ENCODE results near the gene PIK3C2G.
"Not testable (repeated sequence)": the region's sequence is repeated elsewhere in the genome, so short reads cannot be mapped to it uniquely, and the experiment has no call there.

Gene PIK3C2G

DNA sequence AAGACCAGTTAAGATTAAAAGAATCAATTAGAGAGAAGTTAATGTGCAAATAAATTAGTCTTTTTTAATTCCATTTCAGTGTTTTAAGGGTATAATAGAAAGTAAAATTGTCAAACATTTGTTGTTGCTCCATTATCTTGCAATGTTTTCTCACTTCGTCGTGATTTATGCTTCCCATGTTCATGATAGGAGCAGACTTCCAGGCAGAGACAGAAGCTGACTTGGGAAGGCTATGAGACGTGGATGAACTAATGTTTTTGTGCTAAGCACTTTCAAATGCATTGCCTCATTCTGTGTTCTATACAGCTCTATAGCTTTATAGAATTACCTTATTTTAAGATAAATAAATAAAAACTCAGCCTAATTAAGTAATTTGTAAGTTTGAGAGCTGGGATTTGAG lies 226.2 kb downstream of the PIK3C2G start:
- Mint-ChIP-seq H3K9me3 (no peaks in the 10 kb centered on the region), H3K4me3 (no peak overlapping the region), H3K4me1 (no peaks in the 10 kb centered on the region), H3K27me3 (no peaks in the 10 kb centered on the region), H3K27ac (no peak overlapping the region)
- ATAC-seq (no peak), DNase-seq (no peak)

DNA sequence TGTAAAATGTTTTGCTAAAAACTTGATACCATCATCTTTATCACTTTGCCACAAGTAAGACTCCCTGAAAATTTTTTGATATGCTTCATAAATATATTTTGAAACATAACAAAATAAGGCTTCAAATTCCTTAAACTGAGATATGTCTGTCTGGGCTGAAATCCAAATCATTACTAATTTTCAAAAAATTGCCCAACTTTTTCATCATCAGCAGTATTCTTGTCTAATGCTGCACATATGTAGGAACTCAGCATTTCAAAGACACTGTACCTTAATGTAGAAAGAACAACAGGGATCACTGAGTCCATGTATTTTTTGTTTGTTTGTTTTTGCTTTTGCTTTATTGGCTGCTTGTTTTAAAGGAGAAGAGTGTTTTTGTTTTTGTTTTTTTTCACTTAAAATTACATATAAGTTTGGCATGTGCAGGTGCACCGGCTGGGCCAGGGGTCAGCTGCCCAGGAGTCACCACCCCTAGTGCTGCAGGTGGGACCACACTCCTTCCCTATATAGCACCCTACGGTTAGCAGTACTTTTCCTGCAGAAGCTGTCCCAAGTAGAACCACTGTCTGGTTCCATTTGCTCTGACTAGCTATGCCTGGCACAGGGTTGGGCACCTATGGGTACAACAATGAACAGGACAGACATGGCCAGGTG lies 231.2 kb downstream of the PIK3C2G start:
- no peaks in the 10 kb centered on the region for H3K4me1 Mint-ChIP-seq
- H3K4me3 Mint-ChIP-seq = no peak overlapping the region
- no peaks in the 10 kb centered on the region for H3K9me3 Mint-ChIP-seq
- no peak overlapping the region for H3K27ac Mint-ChIP-seq
- DNase-seq (no peak), ATAC-seq (no peak)
- no peaks in the 10 kb centered on the region for H3K27me3 Mint-ChIP-seq

DNA sequence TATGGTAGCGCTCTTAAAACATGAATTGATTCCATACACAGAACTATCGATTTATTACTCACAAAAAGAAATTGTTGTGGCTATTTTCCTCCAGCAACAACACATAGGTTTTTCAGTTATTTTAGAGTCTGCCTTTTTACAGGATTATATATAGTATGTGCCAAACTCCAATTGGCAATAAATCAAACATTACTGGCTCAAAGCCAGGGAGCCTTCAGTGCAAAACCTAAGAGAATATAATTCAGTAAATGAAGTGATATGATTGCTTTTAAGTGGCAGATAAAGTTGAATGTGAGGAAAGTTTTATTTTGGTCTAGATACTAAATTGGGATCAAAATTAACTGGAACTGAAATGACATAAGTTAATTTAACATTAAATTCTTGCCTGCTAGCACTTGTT lies 234.8 kb downstream of the PIK3C2G start:
- no peak overlapping the region for H3K27ac Mint-ChIP-seq
- H3K4me3 Mint-ChIP-seq = no peak overlapping the region
- H3K27me3 Mint-ChIP-seq = no peaks in the 10 kb centered on the region
- DNase-seq (no peak), ATAC-seq (no peak)
- H3K4me1 Mint-ChIP-seq = no peaks in the 10 kb centered on the region
- H3K9me3 Mint-ChIP-seq = peaks cover 5 to 7% of the 10 kb centered on the region in 2 donors

DNA sequence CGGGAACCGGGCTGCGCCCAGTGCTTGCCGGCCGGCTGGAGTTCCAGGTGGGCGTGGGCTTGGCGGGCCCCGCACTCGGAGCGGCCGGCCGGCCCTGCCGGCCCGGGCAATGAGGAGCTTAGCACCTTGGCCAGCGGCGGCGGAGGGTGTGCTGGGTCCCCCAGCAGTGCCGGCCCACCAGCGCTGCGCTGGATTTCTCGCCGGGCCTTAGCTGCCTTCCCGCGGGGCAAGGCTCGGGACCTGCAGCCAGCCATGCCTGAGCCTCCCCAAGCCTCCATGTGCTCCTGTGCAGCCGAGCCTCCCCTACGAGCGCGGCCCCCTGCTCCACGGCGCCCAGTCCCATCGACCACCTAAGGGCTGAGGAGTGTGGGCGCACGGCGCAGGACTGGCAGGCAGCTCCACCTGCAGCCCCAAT lies 238.8 kb downstream of the PIK3C2G start:
- not testable (repeated sequence) for H3K27ac Mint-ChIP-seq, H3K9me3 Mint-ChIP-seq, H3K4me3 Mint-ChIP-seq, H3K27me3 Mint-ChIP-seq, DNase-seq, ATAC-seq, H3K4me1 Mint-ChIP-seq

DNA sequence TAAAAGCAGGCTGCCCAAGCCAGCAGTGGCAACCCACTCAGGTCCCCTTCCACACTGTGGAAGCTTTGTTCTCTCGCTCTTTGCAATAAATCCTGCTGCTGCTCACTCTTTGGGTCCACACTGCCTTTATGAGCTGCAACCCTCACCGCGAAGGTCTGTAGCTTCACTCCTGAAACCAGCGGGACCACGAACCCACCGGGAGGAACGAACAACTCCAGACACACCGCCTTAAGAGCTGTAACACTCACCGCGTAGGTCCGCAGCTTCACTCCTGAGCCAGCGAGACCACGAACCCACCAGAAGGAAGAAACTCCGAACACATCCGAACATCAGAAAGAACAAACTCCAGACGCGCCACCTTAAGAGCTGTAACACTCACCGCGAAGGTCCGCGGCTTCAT lies 239.4 kb downstream of the PIK3C2G start:
- H3K27me3 Mint-ChIP-seq, H3K27ac Mint-ChIP-seq, ATAC-seq, H3K4me3 Mint-ChIP-seq, H3K4me1 Mint-ChIP-seq, DNase-seq, H3K9me3 Mint-ChIP-seq: not testable (repeated sequence)

DNA sequence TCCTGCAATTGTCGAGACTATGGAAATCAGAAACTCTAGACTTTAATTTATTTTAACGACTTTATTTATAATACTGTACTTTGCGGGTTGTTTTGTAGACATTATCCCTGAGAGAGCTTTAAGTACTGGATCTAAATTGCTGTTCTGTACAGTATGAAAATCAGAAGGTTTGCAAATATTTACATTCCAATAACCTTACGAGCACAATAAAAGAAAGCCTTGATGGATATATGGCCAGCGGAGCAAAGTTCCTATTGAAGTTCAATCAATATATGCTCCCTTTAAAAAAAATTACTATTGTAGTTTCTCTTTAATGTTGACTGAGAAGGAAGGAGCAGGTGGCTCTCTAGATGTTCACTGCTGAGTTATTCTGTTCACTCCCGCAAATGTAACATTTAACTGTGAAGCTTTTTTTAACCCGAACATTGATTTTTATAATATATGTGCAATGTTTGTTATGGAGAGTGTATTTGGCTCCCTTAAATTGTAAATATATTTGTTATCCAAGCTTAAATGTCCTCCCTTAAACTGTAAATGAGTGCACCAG lies 241.2 kb downstream of the PIK3C2G start:
- DNase-seq = no peak
- Mint-ChIP-seq H3K27me3 (no peaks in the 10 kb centered on the region), H3K4me1 (no peaks in the 10 kb centered on the region), H3K4me3 (no peak overlapping the region), H3K27ac (no peak overlapping the region), H3K9me3 (peaks cover 7 to 12% of the 10 kb centered on the region in 2 donors)
- ATAC-seq = no peak

- H3K4me3 Mint-ChIP-seq = no peak overlapping the region
- H3K9me3 Mint-ChIP-seq = peaks cover 34 to 39% of the 10 kb centered on the region in 2 donors
- no peak for DNase-seq
- H3K27ac Mint-ChIP-seq = no peak overlapping the region
- ATAC-seq = no peak
- no peaks in the 10 kb centered on the region for H3K27me3 Mint-ChIP-seq
- no peaks in the 10 kb centered on the region for H3K4me1 Mint-ChIP-seq
Measured at GRCh38 chr12:18521461-18521860, 260.1 kb downstream of the PIK3C2G start.

DNA sequence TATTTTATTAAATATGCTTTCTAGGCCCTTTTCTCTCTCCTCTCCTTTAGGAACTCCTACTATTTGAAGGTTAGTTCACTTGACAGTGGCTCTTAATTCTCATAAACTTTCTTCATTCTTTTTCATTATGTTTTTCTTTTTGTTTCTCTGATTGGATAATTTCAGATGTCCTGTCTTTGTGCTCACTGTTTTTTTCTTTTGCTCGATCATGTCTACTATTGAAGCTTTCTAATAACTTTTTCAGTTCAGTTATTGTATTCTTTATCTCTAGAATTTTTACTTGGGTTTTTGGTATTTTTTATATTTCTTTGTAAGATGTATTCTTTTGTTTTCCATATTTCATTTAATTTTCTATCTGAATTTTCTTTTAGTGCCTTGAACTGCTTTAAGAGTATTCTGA lies 261.5 kb downstream of the PIK3C2G start:
- DNase-seq = no peak
- Mint-ChIP-seq H3K9me3 (peaks cover 27 to 30% of the 10 kb centered on the region in 2 donors), H3K27me3 (no peaks in the 10 kb centered on the region), H3K27ac (no peak overlapping the region), H3K4me3 (no peak overlapping the region), H3K4me1 (no peaks in the 10 kb centered on the region)
- ATAC-seq = no peak

- not testable (repeated sequence) for H3K27me3 Mint-ChIP-seq, H3K4me3 Mint-ChIP-seq, DNase-seq, H3K4me1 Mint-ChIP-seq, H3K9me3 Mint-ChIP-seq, H3K27ac Mint-ChIP-seq, ATAC-seq
Measured at GRCh38 chr12:18542497-18542896, 281.2 kb downstream of the PIK3C2G start.

GRCh38 chr12:18546399-18546798 lies 285.1 kb downstream of the PIK3C2G start:
- Mint-ChIP-seq H3K27ac (no peak overlapping the region), H3K4me3 (no peak overlapping the region), H3K27me3 (no peaks in the 10 kb centered on the region), H3K4me1 (no peaks in the 10 kb centered on the region), H3K9me3 (peaks cover 0 to 11% of the 10 kb centered on the region in 2 donors)
- no peak for ATAC-seq
- no peak for DNase-seq

DNA sequence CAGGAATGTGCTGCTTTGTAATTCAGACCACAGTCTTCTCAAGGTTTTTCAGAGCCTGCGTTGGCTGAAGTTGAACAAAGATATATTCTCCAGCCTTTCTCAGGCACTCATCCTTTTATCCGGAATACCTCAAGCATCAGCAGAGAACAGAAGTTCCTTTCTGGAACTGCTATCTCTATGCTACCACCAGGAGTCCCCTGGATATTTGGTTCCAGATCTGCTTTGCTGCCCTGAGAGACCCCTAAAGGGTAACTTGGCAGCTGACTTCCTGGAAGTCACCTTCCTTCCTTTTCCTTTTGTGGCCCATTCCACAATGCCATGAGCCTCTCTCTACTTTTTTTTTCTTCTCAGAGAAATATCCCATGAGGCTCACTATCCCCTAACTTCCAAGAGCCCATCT lies 288.3 kb downstream of the PIK3C2G start:
- Mint-ChIP-seq H3K9me3 (peaks cover 0 to 9% of the 10 kb centered on the region in 2 donors), H3K27ac (peak overlapping the region in 1 of 2 donors; percentile 35), H3K27me3 (no peaks in the 10 kb centered on the region), H3K4me1 (no peaks in the 10 kb centered on the region), H3K4me3 (no peak overlapping the region)
- no peak for DNase-seq
- no peak for ATAC-seq

DNA sequence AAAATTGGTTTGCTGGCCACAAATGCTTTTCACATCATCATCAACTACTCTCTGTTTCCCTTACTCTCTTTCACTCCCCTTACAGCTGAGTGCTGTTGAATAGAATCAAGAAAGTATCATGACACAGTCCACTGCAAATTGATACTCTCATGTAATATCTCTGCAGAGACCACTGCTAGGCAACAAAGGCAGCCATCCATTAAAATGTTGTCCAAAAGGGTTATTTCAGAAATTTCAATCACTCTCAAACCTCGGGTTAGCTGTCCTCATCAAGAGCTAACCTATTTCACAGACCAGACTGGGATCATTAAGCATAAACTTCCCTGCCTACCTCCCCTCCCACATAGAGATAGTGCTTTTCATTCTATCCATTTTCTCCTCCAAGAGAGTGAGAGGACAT lies 289.8 kb downstream of the PIK3C2G start:
- Mint-ChIP-seq H3K9me3 (peaks cover 0 to 6% of the 10 kb centered on the region in 2 donors), H3K4me3 (no peak overlapping the region), H3K27ac (no peak overlapping the region), H3K27me3 (no peaks in the 10 kb centered on the region), H3K4me1 (no peaks in the 10 kb centered on the region)
- ATAC-seq = no peak
- DNase-seq = no peak

- Mint-ChIP-seq H3K27me3 (no peaks in the 10 kb centered on the region), H3K4me3 (no peak overlapping the region), H3K27ac (no peak overlapping the region), H3K9me3 (peaks cover 0 to 6% of the 10 kb centered on the region in 2 donors), H3K4me1 (no peaks in the 10 kb centered on the region)
- DNase-seq (no peak), ATAC-seq (no peak)
Measured at GRCh38 chr12:18551701-18552100, 290.4 kb downstream of the PIK3C2G start.

- peaks cover 0 to 6% of the 10 kb centered on the region in 2 donors for H3K9me3 Mint-ChIP-seq
- H3K4me3 Mint-ChIP-seq = no peak overlapping the region
- H3K27ac Mint-ChIP-seq = no peak overlapping the region
- DNase-seq (no peak), ATAC-seq (no peak)
- H3K4me1 Mint-ChIP-seq = no peaks in the 10 kb centered on the region
- no peaks in the 10 kb centered on the region for H3K27me3 Mint-ChIP-seq
Measured at GRCh38 chr12:18552829-18553228, 291.5 kb downstream of the PIK3C2G start.

- no peaks in the 10 kb centered on the region for H3K27me3 Mint-ChIP-seq
- no peak overlapping the region for H3K27ac Mint-ChIP-seq
- DNase-seq = no peak
- H3K4me3 Mint-ChIP-seq = no peak overlapping the region
- H3K4me1 Mint-ChIP-seq = no peaks in the 10 kb centered on the region
- ATAC-seq = no peak
- H3K9me3 Mint-ChIP-seq = no peaks in the 10 kb centered on the region
Measured at GRCh38 chr12:18556161-18556560, 294.8 kb downstream of the PIK3C2G start.

GRCh38 chr12:18559242-18559641 lies 297.9 kb downstream of the PIK3C2G start:
- no peak for DNase-seq
- ATAC-seq = no peak
- Mint-ChIP-seq H3K9me3 (no peaks in the 10 kb centered on the region), H3K4me3 (no peak overlapping the region), H3K27ac (no peak overlapping the region), H3K27me3 (no peaks in the 10 kb centered on the region), H3K4me1 (no peaks in the 10 kb centered on the region)

DNA sequence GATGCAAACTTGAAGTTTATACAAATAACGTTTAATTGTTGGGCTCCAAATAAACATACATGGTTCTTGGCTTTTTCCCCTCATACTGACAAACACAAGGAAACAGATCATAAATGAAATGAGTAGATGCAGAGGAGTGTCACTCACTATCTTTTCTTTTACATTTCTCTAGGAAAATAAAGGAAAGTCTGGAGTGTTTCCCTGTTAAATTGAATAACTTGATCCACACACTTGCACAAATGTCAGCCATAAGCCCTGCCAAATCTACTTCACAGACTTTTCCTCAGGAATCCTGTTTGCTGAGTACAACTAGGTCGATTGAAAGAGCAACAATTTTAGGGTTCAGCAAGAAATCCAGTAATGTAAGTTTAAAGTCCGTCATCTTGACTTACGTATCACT lies 301.2 kb downstream of the PIK3C2G start:
- Mint-ChIP-seq H3K9me3 (no peaks in the 10 kb centered on the region), H3K4me3 (no peak overlapping the region), H3K4me1 (no peaks in the 10 kb centered on the region), H3K27ac (no peak overlapping the region), H3K27me3 (no peaks in the 10 kb centered on the region)
- ATAC-seq (no peak), DNase-seq (no peak)

Data from stimulated activated naive CD8-positive, alpha-beta T cell treated with anti-CD3 and anti-CD28 coated beads, Interleukin-15, amount 100 ng/mL, for 72 hours (primary cell).